22Rv1 (cell line): ENCODE measurements around the gene IFT22.
A peak's percentile ranks its signal among the peaks of the same experiment; 100 is the strongest.

ENCODE experiments used
- CTCF ChIP-seq: fragments of 450-650 bp; IDR thresholded peaks from 2 replicates; pipeline ENCODE4 v1.5.1; 2017; ENCODE audit warnings: mild to moderate bottlenecking
- ZFX ChIP-seq: fragments of 450-650 bp; IDR thresholded peaks from 2 replicates; pipeline ENCODE4 v1.6.1; 2017; ENCODE audit warnings: antibody characterized with exemption, borderline replicate concordance

- TF ChIP-seq CTCF: peak; percentile 97
- TF ChIP-seq ZFX: no peak
These were observed 6.3 kb downstream of the IFT22 start for GRCh38 chr7:101315336-101315735.
